ENCODE measurements around the gene SUGT1. TPM values are rescaled to one million over a fixed set of nuclear protein-coding genes. Genes with fewer than 3 reads are reported as not detected.
"Not testable (repeated sequence)": the region's sequence is repeated elsewhere in the genome, so short reads cannot be mapped to it uniquely, and the experiment has no call there.

The SUGT1 gene
- total RNA-seq, 2 experiments from 2014 or later, result 32.1 to 59.0 TPM

DNA sequence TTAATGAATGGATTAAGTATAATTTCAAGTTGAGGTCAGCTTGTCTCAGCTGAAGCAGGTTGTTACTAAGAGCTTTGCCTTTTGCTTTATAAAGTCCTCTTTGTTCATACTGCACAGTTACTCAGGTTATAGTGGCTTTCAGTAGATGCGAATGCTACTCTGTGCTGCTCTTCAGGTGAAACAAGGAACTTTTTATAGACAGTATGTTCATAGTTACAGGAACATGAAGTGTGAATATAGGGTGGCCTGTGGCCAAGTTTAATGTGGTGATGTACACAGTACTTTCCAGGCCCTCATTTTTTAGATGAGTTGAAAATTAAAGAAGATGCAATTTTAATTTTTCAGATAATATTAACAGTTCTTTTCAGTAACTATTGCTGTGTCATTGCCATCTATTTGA lies 20.8 kb downstream of the SUGT1 start:
- Histone ChIP-seq H3K79me2 (ENCODE audit: insufficient read depth, low read depth, low read length) (peaks cover 6% of the 10 kb centered on the region; the same call in 1 of the 2 replicates), H3K4me1 (ENCODE audit: insufficient read depth, low read length, poor library complexity, severe bottlenecking) (no peaks in the 10 kb centered on the region), H4K20me1 (ENCODE audit: insufficient read depth, low read length) (no peaks in the 10 kb centered on the region), H3K9me2 (ENCODE audit: insufficient read depth, low read length) (no peaks in the 10 kb centered on the region), H3K27ac (ENCODE audit: low read depth, low read length, poor library complexity, severe bottlenecking) (no peak overlapping the region), H2AFZ (ENCODE audit: low read length) (no peak overlapping the region), H3K4me3 (ENCODE audit: low read depth, low read length, poor library complexity, severe bottlenecking) (no peak overlapping the region), H3K4me2 (ENCODE audit: low read length) (no peak overlapping the region), H3K36me3 (ENCODE audit: insufficient read depth, low read length) (peaks cover 93% of the 10 kb centered on the region), H3K9me3 (ENCODE audit: low read length) (no peaks in the 10 kb centered on the region)
- DNase-seq (ENCODE audit: low spot score), result no peak
- BruUV-seq (replicated peaks), result no TSS peak
- intact Hi-C loops (cut with micrococcal nuclease; ENCODE audit: unreplicated experiment), result no loop called here
- TF ChIP-seq EZH2phosphoT487 (IDR thresholded peaks at IDR 0.05; ENCODE audit: borderline replicate concordance, low read depth, low read length) (no peak), CTCF (conservative IDR thresholded peaks at IDR 0.05; ENCODE audit: low read length) (no peak)
- ChIA-PET CTCF (ENCODE audit: unreplicated experiment) (no interaction called here), POLR2A (interaction anchor here (1.4 kb wide), 1 partner anchor 21 kb away, joined by 4 read pairs; the partner anchor contains the start of gene SUGT1)

DNA sequence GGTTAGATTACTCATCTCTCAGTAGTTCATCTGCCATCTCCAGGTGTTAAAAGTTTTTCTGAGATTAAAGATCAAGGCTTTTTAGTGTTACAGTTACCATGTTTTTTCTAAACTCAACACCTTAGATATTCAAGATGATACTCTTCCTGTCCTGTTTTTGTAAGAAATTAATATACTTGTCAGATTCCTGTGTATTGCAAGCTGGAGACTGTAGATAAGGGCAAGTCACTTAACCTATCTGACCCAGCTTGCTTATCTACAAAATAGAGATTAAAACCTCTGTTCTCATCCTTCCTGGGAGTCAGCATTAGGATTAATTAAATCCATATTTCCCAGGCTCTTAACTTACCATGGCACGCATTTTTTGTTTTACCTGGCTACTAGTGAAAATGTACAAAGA lies 25.2 kb downstream of the SUGT1 start:
- Histone ChIP-seq H4K20me1 (ENCODE audit: insufficient read depth, low read length) (no peaks in the 10 kb centered on the region), H3K27ac (ENCODE audit: low read depth, low read length, poor library complexity, severe bottlenecking) (no peak overlapping the region), H3K79me2 (ENCODE audit: insufficient read depth, low read depth, low read length) (no peaks in the 10 kb centered on the region), H2AFZ (ENCODE audit: low read length) (no peak overlapping the region), H3K36me3 (ENCODE audit: insufficient read depth, low read length) (peaks cover 94% of the 10 kb centered on the region), H3K9me2 (ENCODE audit: insufficient read depth, low read length) (no peaks in the 10 kb centered on the region), H3K4me3 (ENCODE audit: low read depth, low read length, poor library complexity, severe bottlenecking) (no peak overlapping the region), H3K4me1 (ENCODE audit: insufficient read depth, low read length, poor library complexity, severe bottlenecking) (no peaks in the 10 kb centered on the region), H3K9me3 (ENCODE audit: low read length) (no peaks in the 10 kb centered on the region), H3K4me2 (ENCODE audit: low read length) (no peak overlapping the region)
- ChIA-PET POLR2A (interaction anchor here (0.8 kb wide), 1 partner anchor 10 kb away, joined by 3 read pairs; no protein-coding TSS in a partner anchor), CTCF (ENCODE audit: unreplicated experiment) (no interaction called here)
- intact Hi-C loops (cut with micrococcal nuclease; ENCODE audit: unreplicated experiment), result no loop called here
- no peak for TF ChIP-seq EZH2phosphoT487 (IDR thresholded peaks at IDR 0.05; ENCODE audit: borderline replicate concordance, low read depth, low read length)
- BruUV-seq (replicated peaks), result no TSS peak
- DNase-seq (ENCODE audit: low spot score), result no peak

- H2AFZ ChIP-seq (ENCODE audit: low read length); H4K20me1 ChIP-seq (ENCODE audit: insufficient read depth, low read length); H3K4me3 ChIP-seq (ENCODE audit: low read depth, low read length, poor library complexity, severe bottlenecking); H3K9me2 ChIP-seq (ENCODE audit: insufficient read depth, low read length); CTCF ChIA-PET (ENCODE audit: unreplicated experiment); H3K9me3 ChIP-seq (ENCODE audit: low read length); BruUV-seq (replicated peaks); H3K4me1 ChIP-seq (ENCODE audit: insufficient read depth, low read length, poor library complexity, severe bottlenecking); H3K27ac ChIP-seq (ENCODE audit: low read depth, low read length, poor library complexity, severe bottlenecking); DNase-seq (ENCODE audit: low spot score); intact Hi-C loops (cut with micrococcal nuclease; ENCODE audit: unreplicated experiment); H3K4me2 ChIP-seq (ENCODE audit: low read length); POLR2A ChIA-PET; H3K79me2 ChIP-seq (ENCODE audit: insufficient read depth, low read depth, low read length): not testable (repeated sequence)
- peaks cover 82% of the 10 kb centered on the region for H3K36me3 ChIP-seq (ENCODE audit: insufficient read depth, low read length)
These were observed 33.2 kb downstream of the SUGT1 start for GRCh38 chr13:52685806-52686205.

DNA sequence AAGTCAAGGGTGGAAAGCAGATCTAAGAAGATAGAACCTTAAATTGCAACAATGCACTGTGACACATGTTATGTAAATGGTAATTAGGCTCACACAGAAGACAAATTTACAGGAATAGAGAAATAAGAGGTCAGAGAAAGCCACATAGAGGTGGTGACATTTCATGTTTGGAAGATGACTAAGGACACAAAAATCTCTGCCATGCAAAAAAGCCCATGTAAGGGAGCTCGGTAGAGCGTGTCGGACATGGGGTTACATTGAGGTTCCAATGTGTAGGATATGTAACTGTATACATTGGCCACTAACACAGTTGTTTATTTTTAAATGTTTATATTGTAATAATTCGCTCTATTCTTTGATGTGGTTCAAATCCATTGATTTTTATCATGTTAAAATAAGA lies 33.7 kb downstream of the SUGT1 start:
- no peaks in the 10 kb centered on the region for H3K9me3 ChIP-seq (ENCODE audit: low read length)
- DNase-seq (ENCODE audit: low spot score), result no peak
- POLR2A ChIA-PET, result interaction anchor here (1.6 to 1.9 kb wide), 2 partner anchors 12 to 22 kb away, joined by 5 read pairs; no protein-coding TSS in a partner anchor
- no peak overlapping the region for H2AFZ ChIP-seq (ENCODE audit: low read length)
- CTCF ChIA-PET (ENCODE audit: unreplicated experiment), result no interaction called here
- H3K79me2 ChIP-seq (ENCODE audit: insufficient read depth, low read depth, low read length), result no peaks in the 10 kb centered on the region
- H3K4me1 ChIP-seq (ENCODE audit: insufficient read depth, low read length, poor library complexity, severe bottlenecking), result no peaks in the 10 kb centered on the region
- no peak overlapping the region for H3K4me3 ChIP-seq (ENCODE audit: low read depth, low read length, poor library complexity, severe bottlenecking)
- peaks cover 80% of the 10 kb centered on the region for H3K36me3 ChIP-seq (ENCODE audit: insufficient read depth, low read length)
- no peaks in the 10 kb centered on the region for H4K20me1 ChIP-seq (ENCODE audit: insufficient read depth, low read length)
- intact Hi-C loops (cut with micrococcal nuclease; ENCODE audit: unreplicated experiment), result no loop called here
- H3K27ac ChIP-seq (ENCODE audit: low read depth, low read length, poor library complexity, severe bottlenecking), result no peak overlapping the region
- TF ChIP-seq EZH2phosphoT487 (IDR thresholded peaks at IDR 0.05; ENCODE audit: borderline replicate concordance, low read depth, low read length), result no peak
- TF ChIP-seq CTCF (conservative IDR thresholded peaks at IDR 0.05; ENCODE audit: low read length), result no peak
- no TSS peak for BruUV-seq (replicated peaks)
- no peak overlapping the region for H3K4me2 ChIP-seq (ENCODE audit: low read length)
- H3K9me2 ChIP-seq (ENCODE audit: insufficient read depth, low read length), result no peaks in the 10 kb centered on the region

Data from OCI-LY7 (cell line).